DMS114 treated with DMSO at 0.1 percent for 48 hours (cell line): ENCODE measurements around the gene MAST2.
"Not testable (repeated sequence)": the region's sequence is repeated elsewhere in the genome, so short reads cannot be mapped to it uniquely, and the experiment has no call there.

Experiments used
- DNase-seq: peaks from one replicate; lab custom pipeline; 2025; ENCODE audit not compliant: unreplicated experiment; lab: John Stamatoyannopoulos, UW

The MAST2 gene

GRCh38 chr1:45803299-45803780 is at the start of gene MAST2:
Gene MAST2 (plus strand): TSS chr1:45803612. CDS start chr1:45803896, 284 bp downstream.
- DNase-seq, result peak; percentile 81

- DNase-seq, result no peak
Observed at GRCh38 chr1:45755697-45756096, 47.7 kb upstream of the MAST2 start.

GRCh38 chr1:45762291-45762690 is 41.1 kb upstream of the MAST2 start:
- no peak for DNase-seq

GRCh38 chr1:45765999-45766792 is 37.2 kb upstream of the MAST2 start:
- no peak for DNase-seq

GRCh38 chr1:45767035-45767434 is 36.4 kb upstream of the MAST2 start:
- no peak for DNase-seq

- no peak for DNase-seq
Observed at GRCh38 chr1:45769261-45769932, 34.0 kb upstream of the MAST2 start.

GRCh38 chr1:45772971-45773370 is 30.4 kb upstream of the MAST2 start:
- no peak for DNase-seq

- DNase-seq, result no peak
Observed at GRCh38 chr1:45775794-45776193, 27.6 kb upstream of the MAST2 start.

GRCh38 chr1:45785583-45785982 is 17.8 kb upstream of the MAST2 start:
- DNase-seq, result no peak

GRCh38 chr1:45787905-45788304 is 15.5 kb upstream of the MAST2 start:
- no peak for DNase-seq

- DNase-seq, result no peak
Observed at GRCh38 chr1:45789601-45790000, 13.8 kb upstream of the MAST2 start.

- no peak for DNase-seq
Observed at GRCh38 chr1:45792744-45793143, 10.7 kb upstream of the MAST2 start.

GRCh38 chr1:45793942-45794604 is 9.3 kb upstream of the MAST2 start:
- DNase-seq, result no peak

- DNase-seq, result no peak
Observed at GRCh38 chr1:45796381-45796780, 7.0 kb upstream of the MAST2 start.

GRCh38 chr1:45796946-45797345 is 6.5 kb upstream of the MAST2 start:
- no peak for DNase-seq

- no peak for DNase-seq
Observed at GRCh38 chr1:45800899-45801298, 2.5 kb upstream of the MAST2 start.

- DNase-seq, result no peak
Observed at GRCh38 chr1:45802343-45803298, 791 bp upstream of the MAST2 start.

GRCh38 chr1:45803781-45804668 is 613 bp downstream of the MAST2 start:
- not testable (repeated sequence) for DNase-seq

GRCh38 chr1:45804669-45804969 is 1.2 kb downstream of the MAST2 start:
- DNase-seq, result no peak

GRCh38 chr1:45806129-45806528 is 2.7 kb downstream of the MAST2 start:
- DNase-seq, result no peak
